Measurements from ENCODE around the gene TERT. TPM values are rescaled to one million over a fixed set of nuclear protein-coding genes. Genes with fewer than 3 reads are reported as not detected.
"Not testable (repeated sequence)": the region's sequence is repeated elsewhere in the genome, so short reads cannot be mapped to it uniquely, and the experiment has no call there.

TERT gene
- polyA plus RNA-seq, 1 donor from 2014 or later = not detected

GRCh38 chr5:1285141-1285540 is 9.7 kb downstream of the TERT start:
- TF ChIP-seq REST (IDR thresholded peaks at IDR 0.05; ENCODE audit: borderline replicate concordance) (no peak), POLR2AphosphoS5 (IDR thresholded peaks at IDR 0.05) (no peak), SMC3 (conservative IDR thresholded peaks at IDR 0.05; ENCODE audit: poor library complexity) (no peak), EP300 (conservative IDR thresholded peaks at IDR 0.05; ENCODE audit: poor library complexity, severe bottlenecking) (no peak), RAD21 (conservative IDR thresholded peaks at IDR 0.05) (no peak), MXI1 (conservative IDR thresholded peaks at IDR 0.05; ENCODE audit: poor library complexity, severe bottlenecking) (no peak), CTCF (IDR thresholded peaks at IDR 0.05; ENCODE audit: poor library complexity, severe bottlenecking) (no peak), TAF1 (IDR thresholded peaks at IDR 0.05; ENCODE audit: low read depth) (no peak), EZH2 (IDR thresholded peaks at IDR 0.05; ENCODE audit: borderline replicate concordance, insufficient read depth, low read length, poor library complexity, severe bottlenecking) (no peak)
- Histone ChIP-seq H3F3A (ENCODE audit: insufficient read depth, low read length, poor library complexity, severe bottlenecking) (no peaks in the 10 kb centered on the region), H3K36me3 (ENCODE audit: insufficient read depth, low read length) (no peaks in the 10 kb centered on the region)

GRCh38 chr5:1284336-1284970 is 10.4 kb downstream of the TERT start:
- not testable (repeated sequence) for H3K36me3 ChIP-seq (ENCODE audit: insufficient read depth, low read length); H3K4me2 ChIP-seq (ENCODE audit: low read length); H3K79me2 ChIP-seq (replicated peaks; ENCODE audit: insufficient read depth, low read length); H3K9ac ChIP-seq (ENCODE audit: low read length); H3F3A ChIP-seq (ENCODE audit: insufficient read depth, low read length, poor library complexity, severe bottlenecking); H3K9me3 ChIP-seq (ENCODE audit: low read length); H3K27ac ChIP-seq (ENCODE audit: low read length); H3K4me3 ChIP-seq (ENCODE audit: low read length); H2AFZ ChIP-seq (ENCODE audit: low read depth, low read length); H3K9me2 ChIP-seq (ENCODE audit: insufficient read depth, low read length); H4K20me1 ChIP-seq (ENCODE audit: insufficient read depth); H3K27me3 ChIP-seq (ENCODE audit: insufficient read depth, low read depth, low read length)

More at GRCh38 chr5:1285141-1285540, 9.7 kb downstream of the TERT start:
- Histone ChIP-seq H3K4me3 (ENCODE audit: low read length) (no peak overlapping the region), H3K27me3 (ENCODE audit: insufficient read depth, low read depth, low read length) (no peaks in the 10 kb centered on the region), H3K9ac (ENCODE audit: low read length) (no peak overlapping the region), H3K79me2 (replicated peaks; ENCODE audit: insufficient read depth, low read length) (no peaks in the 10 kb centered on the region), H3K27ac (ENCODE audit: low read length) (no peak overlapping the region), H3K4me2 (ENCODE audit: low read length) (no peak overlapping the region), H3K9me3 (ENCODE audit: low read length) (no peaks in the 10 kb centered on the region), H3K9me2 (ENCODE audit: insufficient read depth, low read length) (no peaks in the 10 kb centered on the region), H4K20me1 (ENCODE audit: insufficient read depth) (peaks cover 2% of the 10 kb centered on the region), H2AFZ (ENCODE audit: low read depth, low read length) (no peak overlapping the region)

- H3K4me3 ChIP-seq (ENCODE audit: low read length); H3K9me3 ChIP-seq (ENCODE audit: low read length); H3K4me2 ChIP-seq (ENCODE audit: low read length); H3F3A ChIP-seq (ENCODE audit: insufficient read depth, low read length, poor library complexity, severe bottlenecking); H3K27ac ChIP-seq (ENCODE audit: low read length); H3K27me3 ChIP-seq (ENCODE audit: insufficient read depth, low read depth, low read length); H3K79me2 ChIP-seq (replicated peaks; ENCODE audit: insufficient read depth, low read length); H3K36me3 ChIP-seq (ENCODE audit: insufficient read depth, low read length); H3K9ac ChIP-seq (ENCODE audit: low read length); H4K20me1 ChIP-seq (ENCODE audit: insufficient read depth); H3K9me2 ChIP-seq (ENCODE audit: insufficient read depth, low read length); H2AFZ ChIP-seq (ENCODE audit: low read depth, low read length): not testable (repeated sequence)
Measured at GRCh38 chr5:1283729-1284041, 11.2 kb downstream of the TERT start.

- H3K9ac ChIP-seq (ENCODE audit: low read length); H3K4me2 ChIP-seq (ENCODE audit: low read length); H3K27ac ChIP-seq (ENCODE audit: low read length); H3K27me3 ChIP-seq (ENCODE audit: insufficient read depth, low read depth, low read length); H3K36me3 ChIP-seq (ENCODE audit: insufficient read depth, low read length); H3K4me3 ChIP-seq (ENCODE audit: low read length); H3F3A ChIP-seq (ENCODE audit: insufficient read depth, low read length, poor library complexity, severe bottlenecking); H2AFZ ChIP-seq (ENCODE audit: low read depth, low read length); H4K20me1 ChIP-seq (ENCODE audit: insufficient read depth); H3K79me2 ChIP-seq (replicated peaks; ENCODE audit: insufficient read depth, low read length); H3K9me3 ChIP-seq (ENCODE audit: low read length); H3K9me2 ChIP-seq (ENCODE audit: insufficient read depth, low read length): not testable (repeated sequence)
Measured at GRCh38 chr5:1282993-1283728, 11.7 kb downstream of the TERT start.

Data from neural cell (in vitro differentiated cells).